ENCODE data around the gene RAB1A.
"Not testable (repeated sequence)": the region's sequence is repeated elsewhere in the genome, so short reads cannot be mapped to it uniquely, and the experiment has no call there.

RAB1A gene

GRCh38 chr2:65165558-65165957, 35.7 kb upstream of the RAB1A start:
- H3K36me3 ChIP-seq (ENCODE audit: insufficient read depth, low read length), result no peaks in the 10 kb centered on the region
- no peak overlapping the region for H3K9ac ChIP-seq (ENCODE audit: insufficient read length)
- H3K4me3 ChIP-seq, result no peak overlapping the region
- H3K27ac ChIP-seq, result no peak overlapping the region
- DNase-seq (ENCODE audit: low read depth, low spot score), result no peak
- H3K9me3 ChIP-seq (ENCODE audit: low read depth, low read length), result no peaks in the 10 kb centered on the region
- TF ChIP-seq EZH2 (IDR thresholded peaks at IDR 0.05) (no peak), FOXP2 (optimal IDR thresholded peaks at IDR 0.05; ENCODE audit: control extremely low read depth, extremely low read length, insufficient read depth) (no peak), POLR2AphosphoS5 (IDR thresholded peaks at IDR 0.05; ENCODE audit: borderline replicate concordance, low read depth, low read length) (no peak)

GRCh38 chr2:65164426-65164891, 34.6 kb upstream of the RAB1A start:
- H3K27ac ChIP-seq, result no peak overlapping the region
- H3K4me3 ChIP-seq, result no peak overlapping the region
- H3K9ac ChIP-seq (ENCODE audit: insufficient read length), result no peak overlapping the region
- no peak for DNase-seq (ENCODE audit: low read depth, low spot score)
- TF ChIP-seq EZH2 (IDR thresholded peaks at IDR 0.05), result no peak
- no peak for TF ChIP-seq FOXP2 (optimal IDR thresholded peaks at IDR 0.05; ENCODE audit: control extremely low read depth, extremely low read length, insufficient read depth)
- TF ChIP-seq POLR2AphosphoS5 (IDR thresholded peaks at IDR 0.05; ENCODE audit: borderline replicate concordance, low read depth, low read length), result no peak
- no peaks in the 10 kb centered on the region for H3K9me3 ChIP-seq (ENCODE audit: low read depth, low read length)
- no peaks in the 10 kb centered on the region for H3K36me3 ChIP-seq (ENCODE audit: insufficient read depth, low read length)

DNA sequence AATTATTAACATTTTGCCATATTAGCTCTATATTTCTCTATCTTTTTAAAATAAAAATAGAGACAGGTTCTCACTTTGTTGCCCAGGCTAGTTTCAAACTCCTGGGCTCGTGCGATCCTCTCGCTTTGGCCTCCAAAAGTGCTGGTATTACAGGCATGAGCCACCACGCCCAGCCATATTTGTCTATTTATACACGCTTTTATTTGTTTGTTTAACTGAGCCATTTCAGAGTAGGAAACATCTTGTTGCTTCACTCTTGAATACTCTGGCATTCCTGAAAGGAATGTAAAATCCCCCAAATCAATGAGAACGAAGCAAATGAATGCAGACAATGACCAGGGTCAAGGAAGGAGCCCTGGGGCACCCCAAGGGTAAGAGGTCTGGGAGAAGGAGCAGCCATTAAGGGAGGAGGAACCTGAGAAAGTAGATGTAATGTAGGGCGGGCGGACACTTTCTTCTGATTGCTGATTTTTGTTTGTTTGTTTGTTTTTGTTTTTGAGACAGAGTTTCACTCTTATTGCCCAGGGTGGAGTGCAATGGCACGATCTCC, 31.7 kb upstream of the RAB1A start:
- Histone ChIP-seq H3K9me3 (ENCODE audit: low read depth, low read length) (no peaks in the 10 kb centered on the region; the same call in 1 of the 2 replicates), H3K36me3 (ENCODE audit: insufficient read depth, low read length) (no peaks in the 10 kb centered on the region), H3K4me3 (no peak overlapping the region), H3K9ac (ENCODE audit: insufficient read length) (no peak overlapping the region), H3K27ac (no peak overlapping the region)
- TF ChIP-seq POLR2AphosphoS5 (IDR thresholded peaks at IDR 0.05; ENCODE audit: borderline replicate concordance, low read depth, low read length), result no peak
- TF ChIP-seq EZH2 (IDR thresholded peaks at IDR 0.05), result no peak
- no peak for TF ChIP-seq FOXP2 (optimal IDR thresholded peaks at IDR 0.05; ENCODE audit: control extremely low read depth, extremely low read length, insufficient read depth)
- no peak for DNase-seq (ENCODE audit: low read depth, low spot score)

DNA sequence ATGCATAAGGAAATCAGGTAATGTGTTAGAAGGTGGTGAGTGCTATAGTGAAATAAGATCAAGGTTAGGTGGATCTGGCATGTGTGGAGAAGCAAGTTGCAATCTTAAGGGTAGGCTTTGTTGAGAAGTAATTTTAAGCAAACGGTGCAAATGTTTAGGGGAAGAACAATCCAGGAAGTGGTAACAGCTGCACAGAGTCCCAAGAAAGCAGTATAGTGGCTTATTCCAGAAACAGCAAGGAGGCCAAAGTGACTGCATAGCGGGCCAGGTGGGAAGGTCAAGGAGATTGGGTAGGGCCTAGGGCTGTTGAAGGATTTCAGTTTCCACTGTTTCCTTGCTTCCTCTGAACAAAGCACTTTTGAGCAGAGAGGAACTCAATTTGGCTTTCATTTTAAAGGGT, 30.0 kb upstream of the RAB1A start:
- no peak overlapping the region for H3K4me3 ChIP-seq

DNA sequence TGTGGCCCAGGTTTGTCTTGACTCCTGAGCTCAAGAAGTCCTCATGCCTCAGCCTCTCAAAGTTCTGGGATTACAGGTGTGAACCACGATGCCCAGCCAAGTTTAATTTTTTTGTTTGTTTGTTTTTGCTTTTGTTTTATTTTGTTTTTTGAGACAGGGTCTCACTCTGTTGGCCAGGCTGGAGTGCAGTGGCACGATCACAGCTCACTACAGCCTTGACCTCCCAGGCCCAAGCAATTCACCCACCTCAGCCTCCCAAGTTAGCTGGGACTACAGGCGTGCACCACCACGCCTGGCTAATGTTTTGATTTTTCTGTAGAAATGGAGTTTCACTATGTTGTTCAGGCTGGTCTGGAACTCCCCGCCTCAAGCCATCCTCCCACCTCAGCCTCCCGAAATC, 29.4 kb upstream of the RAB1A start:
- Histone ChIP-seq H3K9me3 (ENCODE audit: low read depth, low read length) (no peaks in the 10 kb centered on the region; the same call in 1 of the 2 replicates), H3K9ac (ENCODE audit: insufficient read length) (no peak overlapping the region), H3K27ac (no peak overlapping the region), H3K4me3 (no peak overlapping the region), H3K36me3 (ENCODE audit: insufficient read depth, low read length) (no peaks in the 10 kb centered on the region)
- DNase-seq (ENCODE audit: low read depth, low spot score), result no peak
- TF ChIP-seq POLR2AphosphoS5 (IDR thresholded peaks at IDR 0.05; ENCODE audit: borderline replicate concordance, low read depth, low read length) (no peak), FOXP2 (optimal IDR thresholded peaks at IDR 0.05; ENCODE audit: control extremely low read depth, extremely low read length, insufficient read depth) (no peak), EZH2 (IDR thresholded peaks at IDR 0.05) (no peak)

More for the DNA sequence above, 30.0 kb upstream of the RAB1A start:
- Histone ChIP-seq H3K9ac (ENCODE audit: insufficient read length) (no peak overlapping the region), H3K36me3 (ENCODE audit: insufficient read depth, low read length) (no peaks in the 10 kb centered on the region), H3K9me3 (ENCODE audit: low read depth, low read length) (no peaks in the 10 kb centered on the region; the same call in 1 of the 2 replicates), H3K27ac (no peak overlapping the region)
- no peak for DNase-seq (ENCODE audit: low read depth, low spot score)
- TF ChIP-seq EZH2 (IDR thresholded peaks at IDR 0.05) (no peak), POLR2AphosphoS5 (IDR thresholded peaks at IDR 0.05; ENCODE audit: borderline replicate concordance, low read depth, low read length) (no peak), FOXP2 (optimal IDR thresholded peaks at IDR 0.05; ENCODE audit: control extremely low read depth, extremely low read length, insufficient read depth) (no peak)

DNA sequence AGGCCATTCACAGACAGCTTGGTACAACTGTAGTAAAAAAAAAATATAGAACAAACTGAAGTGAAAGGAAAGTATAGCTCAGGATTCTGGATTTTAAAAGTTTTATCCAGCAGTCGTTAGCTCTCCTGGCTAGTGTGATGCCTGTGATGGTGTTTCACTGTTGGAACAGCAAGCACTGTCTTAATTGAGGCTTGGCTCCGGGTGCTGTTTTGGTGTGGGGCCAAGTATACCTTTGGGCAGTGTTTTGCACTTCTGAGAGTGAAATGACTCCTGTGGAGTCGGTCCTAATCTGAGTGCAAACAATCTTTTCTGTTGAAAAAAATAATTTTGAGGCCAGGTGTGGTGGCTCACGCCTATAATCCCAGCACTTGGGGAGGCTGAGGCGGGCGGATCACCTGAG, 28.7 kb upstream of the RAB1A start:
- DNase-seq (ENCODE audit: low read depth, low spot score), result no peak
- H3K27ac ChIP-seq, result no peak overlapping the region
- no peaks in the 10 kb centered on the region; the same call in 1 of the 2 replicates for H3K9me3 ChIP-seq (ENCODE audit: low read depth, low read length)
- no peak overlapping the region for H3K9ac ChIP-seq (ENCODE audit: insufficient read length)
- H3K36me3 ChIP-seq (ENCODE audit: insufficient read depth, low read length), result no peaks in the 10 kb centered on the region
- no peak for TF ChIP-seq POLR2AphosphoS5 (IDR thresholded peaks at IDR 0.05; ENCODE audit: borderline replicate concordance, low read depth, low read length)
- TF ChIP-seq FOXP2 (optimal IDR thresholded peaks at IDR 0.05; ENCODE audit: control extremely low read depth, extremely low read length, insufficient read depth), result no peak
- TF ChIP-seq EZH2 (IDR thresholded peaks at IDR 0.05), result no peak
- no peak overlapping the region for H3K4me3 ChIP-seq

DNA sequence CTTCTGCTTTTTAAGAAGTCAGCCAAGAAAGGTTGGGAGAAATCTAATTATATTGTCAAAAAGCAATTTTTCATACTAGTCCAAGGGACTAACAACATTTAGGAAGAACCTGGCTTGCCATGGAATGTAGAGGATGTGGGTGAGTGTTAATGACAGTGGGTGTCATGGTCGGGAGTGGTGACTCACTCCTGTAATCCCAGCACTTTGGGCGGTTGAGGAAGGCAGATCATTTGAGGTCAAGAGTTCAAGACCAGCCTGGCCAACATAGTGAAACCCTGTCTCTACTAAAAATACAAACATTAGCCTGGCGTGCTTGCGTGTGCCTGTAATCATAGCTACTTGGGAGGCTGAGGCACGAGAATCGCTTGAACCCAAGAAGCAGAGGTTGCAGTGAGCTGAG, 27.9 kb upstream of the RAB1A start:
- H3K27ac ChIP-seq; DNase-seq (ENCODE audit: low read depth, low spot score); H3K36me3 ChIP-seq (ENCODE audit: insufficient read depth, low read length); H3K9ac ChIP-seq (ENCODE audit: insufficient read length); H3K4me3 ChIP-seq; H3K9me3 ChIP-seq (ENCODE audit: low read depth, low read length): not testable (repeated sequence)

GRCh38 chr2:65156041-65156440, 26.1 kb upstream of the RAB1A start:
- no peak for DNase-seq (ENCODE audit: low read depth, low spot score)
- H3K9me3 ChIP-seq (ENCODE audit: low read depth, low read length), result no peaks in the 10 kb centered on the region; the same call in 1 of the 2 replicates
- no peaks in the 10 kb centered on the region for H3K36me3 ChIP-seq (ENCODE audit: insufficient read depth, low read length)
- H3K4me3 ChIP-seq, result no peak overlapping the region
- H3K27ac ChIP-seq, result no peak overlapping the region
- H3K9ac ChIP-seq (ENCODE audit: insufficient read length), result no peak overlapping the region
- TF ChIP-seq POLR2AphosphoS5 (IDR thresholded peaks at IDR 0.05; ENCODE audit: borderline replicate concordance, low read depth, low read length), result no peak
- no peak for TF ChIP-seq EZH2 (IDR thresholded peaks at IDR 0.05)
- TF ChIP-seq FOXP2 (optimal IDR thresholded peaks at IDR 0.05; ENCODE audit: control extremely low read depth, extremely low read length, insufficient read depth), result no peak

DNA sequence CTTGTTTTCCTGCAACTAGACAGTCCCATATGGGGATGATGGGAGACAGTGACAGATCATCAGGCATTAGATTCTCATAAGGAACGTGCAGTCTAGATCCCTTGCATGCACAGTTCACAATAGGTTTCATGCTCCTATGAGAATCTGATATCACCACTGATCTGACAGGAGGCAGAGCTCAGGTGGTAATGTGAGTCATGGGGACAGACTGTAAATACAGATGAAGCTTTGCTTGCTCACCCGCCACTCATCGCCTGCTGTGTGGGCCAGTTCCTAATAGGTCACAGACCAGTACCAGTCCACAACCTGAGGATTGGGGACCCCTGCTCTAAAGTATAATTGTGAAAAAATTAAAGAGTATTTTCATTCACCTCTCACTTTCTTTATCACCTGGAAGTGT, 23.6 kb upstream of the RAB1A start:
- Histone ChIP-seq H3K9me3 (ENCODE audit: low read depth, low read length) (no peaks in the 10 kb centered on the region; the same call in 1 of the 2 replicates), H3K9ac (ENCODE audit: insufficient read length) (no peak overlapping the region), H3K4me3 (no peak overlapping the region), H3K27ac (no peak overlapping the region), H3K36me3 (ENCODE audit: insufficient read depth, low read length) (no peaks in the 10 kb centered on the region)
- TF ChIP-seq EZH2 (IDR thresholded peaks at IDR 0.05), result no peak
- no peak for TF ChIP-seq FOXP2 (optimal IDR thresholded peaks at IDR 0.05; ENCODE audit: control extremely low read depth, extremely low read length, insufficient read depth)
- TF ChIP-seq POLR2AphosphoS5 (IDR thresholded peaks at IDR 0.05; ENCODE audit: borderline replicate concordance, low read depth, low read length), result no peak
- DNase-seq (ENCODE audit: low read depth, low spot score), result no peak

Measured in SK-N-MC (cell line).